MCF 10A (cell line): ENCODE data around the gene TERB1. TPM values are rescaled to one million over a fixed set of nuclear protein-coding genes. Genes with fewer than 3 reads are reported as not detected.

Experiments
- BruUV-seq: library from RNA; stranded (reverse); fragments of 400-500 nt; replicated peaks from 2 replicates; lab custom pipeline; 2021; lab: Mats Ljungman, UMichigan
- CTCF ChIA-PET: fragments of 300-600 bp; sonication (Branson Sonifier 250); formaldehyde crosslinking; extraction: SDS; loops from one replicate; lab custom pipeline; 2021; ENCODE audit warnings: antibody characterized with exemption, inconsistent platforms; lab: Yijun Ruan, JAX
- POLR2A ChIA-PET: fragments of 300-600, 350-650 bp; sonication (Branson Sonifier 250); formaldehyde crosslinking; extraction: SDS; loops from one replicate; lab custom pipeline; 2020; ENCODE audit warnings: antibody characterized with exemption, inconsistent platforms; lab: Yijun Ruan, JAX
- DNase-seq: peaks from one replicate; pipeline ENCODE4 v3.0.0-alpha.2; 2018; ENCODE audit not compliant: unreplicated experiment
- H3K27ac Mint-ChIP-seq: one replicate; pipeline ENCODE4 v1.8.0; 2022; ENCODE audit warnings: mild to moderate bottlenecking, low read depth, mixed read lengths; ENCODE audit not compliant: unreplicated experiment
- H3K27me3 Mint-ChIP-seq: one replicate; pipeline ENCODE4 v1.8.0; 2022; ENCODE audit warnings: mixed read lengths; ENCODE audit not compliant: insufficient read depth, unreplicated experiment
- H3K36me3 Mint-ChIP-seq: one replicate; pipeline ENCODE4 v1.8.0; 2022; ENCODE audit warnings: mild to moderate bottlenecking, moderate library complexity, mixed read lengths; ENCODE audit not compliant: insufficient read depth, unreplicated experiment
- H3K4me1 Mint-ChIP-seq: one replicate; pipeline ENCODE4 v1.8.0; 2022; ENCODE audit warnings: mixed read lengths; ENCODE audit not compliant: insufficient read depth, unreplicated experiment
- H3K4me3 Mint-ChIP-seq: one replicate; pipeline ENCODE4 v1.8.0; 2022; ENCODE audit warnings: mild to moderate bottlenecking, moderate library complexity, mixed read lengths; ENCODE audit not compliant: unreplicated experiment
- H3K9me3 Mint-ChIP-seq: one replicate; pipeline ENCODE4 v1.8.0; 2022; ENCODE audit warnings: mixed read lengths; ENCODE audit not compliant: unreplicated experiment
- CTCF ChIP-seq: fragments of 200-600 bp; IDR thresholded peaks from one replicate; pipeline ENCODE4 v1.8.0; 2022; ENCODE audit warnings: antibody characterized with exemption, mild to moderate bottlenecking; ENCODE audit not compliant: unreplicated experiment
- intact Hi-C: fragments of 100-400 bp; cut with micrococcal nuclease; formaldehyde crosslinking; loops from 2 replicates; pipeline ENCODE4 v1.14.1; 2022
- total RNA-seq: library from RNA; stranded (reverse); gene quantifications from 2 replicates; pipeline ENCODE4 v1.2.3, GENCODE V29; 2022

Gene TERB1
- total RNA-seq, 1 experiment from 2014 or later: 0.26 TPM

DNA sequence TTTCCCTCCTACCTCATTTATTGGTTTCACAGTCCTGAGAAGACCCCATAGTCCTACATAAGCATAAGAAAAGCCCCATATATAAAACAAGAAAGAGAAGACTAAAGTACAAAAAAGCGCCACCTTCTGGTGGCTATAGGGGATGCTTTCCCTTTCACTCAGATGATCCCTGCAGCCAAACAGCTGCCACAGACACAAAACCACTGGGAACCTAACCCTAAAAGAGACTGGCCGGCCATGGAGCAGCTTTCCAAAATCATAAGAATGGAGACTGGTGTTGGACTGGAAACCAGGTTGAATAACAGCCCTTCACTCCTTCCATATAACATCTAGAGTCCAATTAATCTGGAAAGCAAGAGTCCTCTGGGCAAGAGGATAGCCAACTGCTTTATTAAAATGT, 61.4 kb downstream of the TERB1 start:
- peak; percentile 58 for TF ChIP-seq CTCF
- Mint-ChIP-seq H3K4me3 (no peak overlapping the region), H3K4me1 (peaks cover 32% of the 10 kb centered on the region), H3K9me3 (no peaks in the 10 kb centered on the region), H3K27me3 (no peaks in the 10 kb centered on the region), H3K36me3 (peaks cover 89% of the 10 kb centered on the region), H3K27ac (peak overlapping the region; percentile 66)
- ChIA-PET POLR2A (interaction anchor here (0.6 to 3.5 kb wide), 4 partner anchors 11 to 315 kb away, joined by 3 to 38 read pairs (median 6); partner anchors contain the start of gene DYNC1LI2), CTCF (interaction anchor here (0.7 to 7.4 kb wide), 9 partner anchors 9 to 181 kb away, joined by 3 to 71 read pairs (median 9); partner anchors contain the start of genes DYNC1LI2 and NAE1)
- BruUV-seq: no TSS peak
- intact Hi-C loops: loop anchor here (2.0 to 10.0 kb wide), 2 partner anchors 77 to 335 kb away; no protein-coding TSS in a partner anchor
- peak; percentile 56 for DNase-seq

DNA sequence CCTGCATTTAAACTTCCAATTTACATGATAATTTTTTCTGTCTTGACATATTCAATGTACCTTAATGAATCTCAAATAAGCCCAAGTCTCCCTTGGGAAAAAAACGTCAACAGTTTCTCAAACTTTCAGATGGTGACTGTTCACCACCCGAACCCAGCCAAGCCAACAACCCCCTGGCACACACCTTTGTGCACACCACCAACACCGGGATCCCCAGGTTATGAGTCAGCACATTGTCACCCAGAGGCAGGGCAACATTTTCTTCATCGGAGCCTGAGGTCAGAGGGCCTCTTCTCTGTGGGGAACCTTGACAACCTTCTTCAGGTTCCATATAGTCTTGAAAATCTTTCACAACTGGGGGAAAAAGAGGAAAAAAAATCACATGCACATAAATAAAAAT, 65.5 kb downstream of the TERB1 start:
- POLR2A ChIA-PET: interaction anchor here (0.8 to 1.6 kb wide), 2 partner anchors 15 to 20 kb away, joined by 3 to 6 read pairs; partner anchors contain the start of gene DYNC1LI2
- peak; percentile 60 for DNase-seq
- no TSS peak for BruUV-seq
- H3K27me3 Mint-ChIP-seq: no peaks in the 10 kb centered on the region
- CTCF ChIA-PET: interaction anchor here (0.6 to 7.4 kb wide), 13 partner anchors 8 to 173 kb away, joined by 3 to 71 read pairs (median 4); partner anchors contain the start of gene DYNC1LI2
- no peak overlapping the region for H3K4me3 Mint-ChIP-seq
- H3K27ac Mint-ChIP-seq: peak overlapping the region; percentile 8
- no peaks in the 10 kb centered on the region for H3K9me3 Mint-ChIP-seq
- H3K36me3 Mint-ChIP-seq: peaks cover 90% of the 10 kb centered on the region
- intact Hi-C loops: no loop called here
- TF ChIP-seq CTCF: no peak
- H3K4me1 Mint-ChIP-seq: peaks cover 16% of the 10 kb centered on the region

DNA sequence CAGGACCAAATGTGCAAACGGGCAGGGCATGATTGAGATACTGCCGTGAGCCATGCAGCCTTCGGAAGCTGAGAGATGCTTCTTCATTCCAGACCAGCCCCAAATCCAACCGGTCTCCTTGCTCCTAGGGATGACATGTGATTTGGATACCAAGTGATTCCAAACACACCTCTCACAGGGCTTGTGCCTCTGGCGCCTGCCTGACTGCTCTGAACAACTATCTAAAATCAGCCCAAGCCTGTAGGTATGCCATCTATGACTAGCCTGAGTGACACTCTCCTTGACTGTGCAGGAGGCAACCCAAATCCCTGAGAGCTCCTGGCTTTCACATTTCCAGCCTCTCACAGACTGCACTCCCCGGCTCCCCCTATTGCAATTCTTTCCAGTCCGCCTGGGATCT, 70.3 kb downstream of the TERB1 start:
- no peaks in the 10 kb centered on the region for H3K27me3 Mint-ChIP-seq
- H3K4me3 Mint-ChIP-seq: no peak overlapping the region
- intact Hi-C loops: no loop called here
- no peak overlapping the region for H3K27ac Mint-ChIP-seq
- no peak for DNase-seq
- no TSS peak for BruUV-seq
- TF ChIP-seq CTCF: no peak
- no peaks in the 10 kb centered on the region for H3K9me3 Mint-ChIP-seq
- H3K4me1 Mint-ChIP-seq: peaks cover 7% of the 10 kb centered on the region
- H3K36me3 Mint-ChIP-seq: peaks cover 94% of the 10 kb centered on the region
- ChIA-PET CTCF (interaction anchor here (0.5 to 7.7 kb wide), 10 partner anchors 9 to 1980 kb away, joined by 3 to 68 read pairs (median 8); partner anchors contain the start of gene DYNC1LI2), POLR2A (interaction anchor here (1.1 kb wide), 1 partner anchor 112 kb away, joined by 3 read pairs; no protein-coding TSS in a partner anchor)

- CTCF ChIA-PET: interaction anchor here (0.6 to 7.7 kb wide), 41 partner anchors 8 to 485 kb away, joined by 3 to 68 read pairs (median 4); partner anchors contain the start of genes CMTM4 and DYNC1LI2
- no TSS peak for BruUV-seq
- no peak for DNase-seq
- Mint-ChIP-seq H3K4me3 (no peak overlapping the region), H3K36me3 (peaks cover 94% of the 10 kb centered on the region), H3K27ac (no peak overlapping the region), H3K4me1 (peaks cover 7% of the 10 kb centered on the region), H3K9me3 (no peaks in the 10 kb centered on the region), H3K27me3 (no peaks in the 10 kb centered on the region)
- POLR2A ChIA-PET: interaction anchor here (0.5 to 1.8 kb wide), 4 partner anchors 12 to 66 kb away, joined by 3 to 6 read pairs (median 3); partner anchors contain the start of genes CMTM4 and DYNC1LI2
- no peak for TF ChIP-seq CTCF
- intact Hi-C loops: loop anchor here (1.0 kb wide), 1 partner anchor 139 kb away; no protein-coding TSS in a partner anchor
Measured at GRCh38 chr16:66728804-66729203, 72.6 kb downstream of the TERB1 start.
